22Rv1 (cell line): ENCODE data around the gene RAD54L2.

ENCODE experiments used
- CTCF ChIP-seq: fragments of 450-650 bp; IDR thresholded peaks from 2 replicates; pipeline ENCODE4 v1.5.1; 2017; ENCODE audit warnings: mild to moderate bottlenecking
- ZFX ChIP-seq: fragments of 450-650 bp; IDR thresholded peaks from 2 replicates; pipeline ENCODE4 v1.6.1; 2017; ENCODE audit warnings: antibody characterized with exemption, borderline replicate concordance

- TF ChIP-seq CTCF (no peak), ZFX (no peak)
Observed at GRCh38 chr3:51559411-51559888, 20.9 kb downstream of the RAD54L2 start.
